Smooth muscle cell of the brain vasculature (primary cell): ENCODE results near the gene KRT10.

Experiments used
- DNase-seq: peaks from one replicate; pipeline ENCODE4 v3.0.0-alpha.2; 2012; ENCODE audit warnings: low read depth, low spot score

Gene KRT10

GRCh38 chr17:40806131-40806530, 16.3 kb downstream of the KRT10 start:
- no peak for DNase-seq

DNA sequence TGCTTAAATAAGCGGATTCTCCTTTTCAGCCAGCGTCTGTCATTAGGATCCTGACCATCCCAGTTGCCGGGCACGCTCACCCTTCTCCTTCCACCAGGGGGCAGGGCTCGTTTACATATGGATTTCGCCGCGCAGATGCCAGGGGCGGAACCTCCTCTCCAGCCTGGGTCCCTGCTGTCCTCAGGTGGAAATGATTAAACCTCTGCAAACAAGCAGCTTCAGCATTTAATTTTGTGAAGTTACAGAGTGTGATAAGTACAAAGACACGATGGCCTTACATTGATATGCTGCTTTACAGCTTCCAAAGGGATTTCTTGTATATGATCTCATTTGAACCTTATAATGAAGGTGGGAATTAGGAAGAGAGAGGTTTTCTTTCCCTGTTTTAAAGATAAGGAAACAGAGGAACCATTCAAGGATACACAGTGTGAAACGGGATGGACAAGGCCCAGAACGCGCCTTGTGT, 18.8 kb downstream of the KRT10 start:
- DNase-seq: no peak

DNA sequence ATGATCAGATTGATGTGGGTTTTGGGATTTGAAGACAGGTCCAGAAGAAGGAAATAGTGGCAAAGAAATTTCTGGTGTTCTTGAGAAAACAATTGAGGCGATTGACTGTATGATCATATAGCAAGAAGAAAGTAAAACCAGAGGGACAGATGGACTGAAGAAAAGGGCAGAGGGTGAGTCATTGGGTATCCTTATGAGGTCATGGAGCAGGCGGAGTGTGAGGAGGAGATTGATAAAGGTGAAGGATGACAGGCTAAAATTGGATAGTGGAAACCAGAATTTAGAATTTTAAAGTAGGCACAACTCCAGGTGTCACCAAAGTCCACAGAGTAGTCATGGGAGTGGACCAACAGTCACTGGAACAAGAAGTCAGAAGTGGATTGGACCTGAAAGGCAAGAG, 21.3 kb downstream of the KRT10 start:
- DNase-seq: no peak

- DNase-seq: no peak
These were observed 22.0 kb downstream of the KRT10 start for GRCh38 chr17:40800381-40800780.

DNA sequence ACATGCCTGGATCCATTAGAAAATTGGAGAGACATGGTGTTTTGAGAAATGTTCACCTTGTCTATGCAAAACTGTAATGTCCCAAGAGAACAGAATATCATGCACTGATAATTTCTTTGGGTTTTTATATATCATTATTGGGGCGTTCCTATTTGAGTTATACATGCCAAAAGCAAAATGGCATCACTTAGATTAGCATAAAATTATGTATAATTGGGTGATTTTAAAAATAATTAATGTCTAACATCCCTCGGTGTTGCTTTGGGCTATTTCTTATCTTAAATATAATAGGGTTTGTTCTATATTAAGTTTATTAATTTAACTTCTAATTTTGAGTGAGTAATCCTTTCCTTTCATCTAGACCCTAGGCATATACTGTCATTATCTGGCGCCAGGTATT, 22.6 kb downstream of the KRT10 start, which contains the start of gene KRT28:
Gene KRT28 (minus strand): TSS at position 101 of the 400 bp plus-strand sequence. CDS start 66 bp downstream, at position 35.
- DNase-seq: no peak

- DNase-seq: no peak
These were observed 25.6 kb downstream of the KRT10 start for GRCh38 chr17:40796846-40797245.

GRCh38 chr17:40795019-40795667, 27.3 kb downstream of the KRT10 start:
- DNase-seq: no peak

- DNase-seq: no peak
These were observed 27.9 kb downstream of the KRT10 start for GRCh38 chr17:40794466-40794865.

DNA sequence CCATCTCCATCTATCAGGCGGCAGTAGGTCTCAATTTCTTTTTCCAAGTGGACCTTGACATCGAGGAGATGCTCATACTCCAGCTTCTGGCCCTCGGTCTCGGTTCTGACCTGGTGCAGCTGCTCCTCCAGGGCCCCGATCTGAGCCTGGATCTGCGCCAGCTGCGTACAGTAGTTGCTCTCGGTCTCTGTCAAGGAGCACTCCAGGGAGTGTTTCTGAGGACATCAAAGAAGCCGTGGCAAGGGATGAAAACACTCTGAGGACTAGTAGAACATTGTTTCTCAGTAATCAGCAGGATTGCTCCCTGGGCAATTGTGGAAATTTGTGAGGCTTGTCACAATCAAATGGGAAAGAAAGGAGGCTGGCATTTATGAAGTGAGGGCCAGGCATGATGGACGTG, 28.6 kb downstream of the KRT10 start:
- no peak for DNase-seq

DNA sequence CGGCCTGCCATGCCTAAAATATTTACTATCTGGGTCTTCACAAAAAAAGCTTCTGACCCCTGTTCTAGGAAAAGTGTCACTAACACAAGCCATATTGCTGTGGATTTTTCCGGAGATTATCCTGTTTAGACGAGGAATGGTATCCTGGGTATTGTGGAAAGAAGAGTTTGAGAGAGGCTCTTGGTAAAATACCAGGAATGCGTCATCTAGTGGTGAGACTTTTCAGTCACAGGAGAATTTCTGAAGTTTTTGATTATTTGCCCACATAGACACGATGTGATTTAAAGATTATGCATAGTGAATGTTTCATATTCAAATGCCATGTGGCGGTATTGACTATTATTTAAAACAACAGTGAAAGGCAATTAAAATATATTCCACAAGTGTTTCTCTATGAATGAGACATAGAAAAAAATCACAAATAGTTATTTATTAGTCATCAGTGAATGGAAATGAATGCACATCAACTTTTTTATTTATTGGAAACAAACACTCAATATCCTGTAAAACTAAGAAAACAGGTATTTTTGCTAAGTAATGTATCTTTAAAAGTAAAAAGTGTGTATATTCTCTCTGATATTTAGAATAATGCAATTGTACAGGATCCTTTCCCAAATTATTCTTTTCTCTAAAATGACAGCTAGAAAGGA, 30.5 kb downstream of the KRT10 start:
- DNase-seq: no peak

GRCh38 chr17:40791111-40791510, 31.3 kb downstream of the KRT10 start:
- no peak for DNase-seq

DNA sequence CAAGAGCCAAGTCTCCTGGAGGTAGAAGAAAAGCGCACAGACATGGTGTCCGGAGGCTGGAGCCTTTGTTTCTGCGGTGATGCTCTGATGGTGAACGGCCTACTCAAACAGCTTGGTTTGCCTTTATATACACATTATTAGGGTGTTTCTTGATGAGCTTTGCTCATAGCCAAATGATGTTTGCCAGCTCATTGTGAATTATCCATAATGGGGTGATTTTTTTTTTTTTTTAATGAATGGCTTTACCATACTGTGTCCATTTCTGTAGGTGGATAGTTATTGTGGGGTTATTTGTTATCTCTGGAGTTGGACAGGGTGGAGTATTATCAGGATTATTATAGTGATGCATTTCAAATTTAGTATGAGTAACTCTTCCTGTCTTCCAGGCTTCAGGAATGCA, 40.0 kb downstream of the KRT10 start, which contains the start of gene KRT27:
Gene KRT27 (minus strand): TSS at position 101 of the 400 bp plus-strand sequence. CDS start 57 bp downstream, at position 44.
- DNase-seq: no peak

DNA sequence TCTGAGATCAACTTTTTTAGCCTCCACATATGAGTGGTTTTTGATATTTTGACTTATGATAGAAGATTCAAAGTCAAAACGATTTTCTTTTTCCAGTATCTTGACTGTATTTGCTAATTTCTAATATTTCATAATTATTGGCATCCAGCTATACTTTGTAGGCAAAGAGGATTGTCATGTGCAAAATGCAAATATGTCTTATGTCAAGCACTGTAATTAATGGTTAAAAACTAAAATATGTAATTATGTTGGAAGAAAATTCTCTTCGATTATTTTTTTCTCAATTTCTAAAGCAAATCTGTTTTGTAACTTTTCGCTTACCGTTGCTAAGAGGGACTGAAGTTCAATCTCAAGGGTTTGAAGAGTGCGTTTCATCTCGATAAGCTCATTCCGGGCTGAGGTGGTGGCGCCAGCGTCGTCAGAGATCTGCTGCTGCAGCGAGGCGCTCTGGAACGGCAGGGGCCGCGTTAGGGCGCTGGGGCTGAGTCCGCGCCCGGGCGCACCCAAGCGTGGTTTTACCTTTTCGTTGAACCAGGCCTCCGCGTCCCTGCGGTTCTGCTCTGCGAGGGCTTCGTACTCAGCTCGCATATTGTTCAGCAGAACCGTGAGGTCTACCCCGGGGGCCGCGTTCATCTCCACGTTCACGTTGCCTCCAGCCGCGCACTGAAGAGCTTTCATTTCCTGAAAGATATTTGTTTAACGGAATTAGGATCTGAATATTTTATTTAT, 43.1 kb downstream of the KRT10 start:
- no peak for DNase-seq

- no peak for DNase-seq
These were observed 44.0 kb downstream of the KRT10 start for GRCh38 chr17:40778461-40778860.

DNA sequence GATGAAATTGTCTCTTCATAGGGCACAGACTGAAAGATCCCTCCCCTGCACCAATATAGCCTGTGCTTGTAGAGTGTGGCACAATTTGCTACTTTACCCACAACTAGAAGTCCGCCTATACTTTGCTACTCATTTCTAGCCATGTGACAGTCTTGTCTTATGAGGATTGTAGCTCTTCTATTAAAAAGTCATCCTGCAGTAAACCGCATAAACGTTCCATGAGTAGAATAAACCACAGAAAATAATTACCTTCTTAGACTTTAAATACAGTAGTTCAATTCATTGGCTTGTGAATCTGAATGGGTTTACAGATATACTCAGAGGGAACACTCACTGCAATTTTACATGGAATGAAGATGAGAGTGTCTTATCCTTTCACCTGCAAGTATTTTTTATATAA, 44.4 kb downstream of the KRT10 start:
- DNase-seq: no peak

GRCh38 chr17:40777459-40777858, 45.0 kb downstream of the KRT10 start:
- DNase-seq: no peak

GRCh38 chr17:40775945-40776344, 46.5 kb downstream of the KRT10 start:
- DNase-seq: no peak

- no peak for DNase-seq
These were observed 50.3 kb downstream of the KRT10 start, which contains the start of gene KRT26 for GRCh38 chr17:40772101-40772500. TSS of gene KRT26 (minus strand) at chr17:40772201. CDS start at chr17:40772113, 88 bp downstream.
